K562 (cell line): Measurements from ENCODE around the gene PROKR1. TPM values are rescaled to one million over a fixed set of nuclear protein-coding genes. Genes with fewer than 3 reads are reported as not detected.

ENCODE experiments used
- E2F5 ChIP-seq: sonication (generic); formaldehyde crosslinking; IDR thresholded peaks from 2 replicates; pipeline ENCODE4 v1.8.0; 2022; ENCODE audit warnings: mild to moderate bottlenecking, missing genetic modification reagents
- EP300 ChIP-seq: IDR thresholded peaks from 2 replicates; pipeline ENCODE4 v1.6.1; 2012; ENCODE audit warnings: low read length, improper control_type of control experiment
- HINFP ChIP-seq: fragments of 450-650 bp; conservative IDR thresholded peaks from 2 replicates; pipeline ENCODE4 v1.6.1; 2016; ENCODE audit warnings: missing genetic modification characterization, low read depth, mild to moderate bottlenecking, control low read depth, missing compliant biosample characterization
- LEF1 ChIP-seq: fragments of 450-650 bp; IDR thresholded peaks from 2 replicates; pipeline ENCODE4 v1.6.1; 2016; ENCODE audit warnings: mild to moderate bottlenecking
- MAFF ChIP-seq: IDR thresholded peaks from 2 replicates; pipeline ENCODE4 v1.6.1; 2012; ENCODE audit warnings: low read length, improper control_type of control experiment
- SRSF1 ChIP-seq: fragments of 200-400 bp; formaldehyde crosslinking; IDR thresholded peaks from 2 replicates; pipeline ENCODE4 v1.6.1; 2017; ENCODE audit warnings: mild to moderate bottlenecking, low read depth, low read length, moderate library complexity
- ZNF77 ChIP-seq: fragments of 250-450 bp; sonication (Bioruptor Pico); IDR thresholded peaks from 2 replicates; pipeline ENCODE4 v1.5.0; 2020
- polyA plus RNA-seq, 8 experiments: library from polyadenylated mRNA; depleted of rRNA in 4 of 8; stranded (reverse) in 5 of 8; unstranded in 3 of 8; fragments of >200 nt; fragmentation: Nextera tagmentation in 2 of 8; fragmentation: Illumina TruSeq in 1 of 8; extraction: Ambion mirVana in 2 of 8; extraction: Trizol in 1 of 8; gene quantifications; 2 replicates each; pipeline versions ENCODE4 v1.2.1 to v1.2.3, GENCODE V29; 2011 to 2014; ENCODE audit warnings: inconsistent platforms in 1 of 8, missing spikeins in 1 of 8
- total RNA-seq, 7 experiments: library from RNA; depleted of rRNA in 6 of 7; stranded (reverse); fragments of >200 nt in 6 of 7; fragmentation: Illumina TruSeq in 2 of 7; extraction: Trizol in 2 of 7; gene quantifications; 2 replicates each; pipeline versions ENCODE4 v1.2.1 to v1.2.3, GENCODE V29; 2011 to 2021; ENCODE audit warnings: low replicate concordance in 1 of 7
- TF ChIP-seq, protein P1 (sequence below), 2 experiments: IDR thresholded peaks; 2 replicates each; pipeline ENCODE4 v1.6.1; 2012; ENCODE audit warnings: improper control_type of control experiment in 2 of 2, low read depth in 2 of 2, low read length in 2 of 2, borderline replicate concordance in 1 of 2

Gene PROKR1
- total and polyA plus RNA-seq, 9 of the 15 experiments (the other 6 are each of a cell fraction or from before 2014, with no cell fraction given) = 0.01 to 0.18 (median 0.09) TPM; not detected in 1

DNA sequence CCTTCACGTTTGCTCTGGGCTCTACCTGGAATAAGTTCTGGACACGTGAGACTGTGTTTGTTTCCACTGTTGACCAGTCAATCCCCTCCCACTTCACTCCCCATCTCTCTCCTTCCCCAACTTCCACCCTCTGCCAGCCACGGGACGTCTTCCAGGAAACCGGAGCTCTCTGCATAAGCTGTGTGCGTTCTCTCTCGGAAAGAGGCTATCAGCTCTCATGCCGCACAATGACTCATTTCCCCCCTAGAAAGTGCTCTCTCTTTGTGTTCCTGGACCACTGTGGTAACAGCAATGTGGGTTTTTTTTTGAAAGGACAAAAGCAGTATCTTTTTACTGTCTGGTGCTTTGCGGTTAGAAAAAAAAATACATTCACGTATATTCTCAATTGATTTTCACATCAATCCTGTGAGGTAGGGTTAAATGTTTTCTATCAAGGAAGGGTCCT is 10.2 kb downstream of the PROKR1 start (continued):
- no peak for TF ChIP-seq E2F5 (CRISPR knock-in tag)
- TF ChIP-seq ZNF77 (CRISPR knock-in tag) = no peak
- TF ChIP-seq HINFP (tag) = no peak
- no peak for TF ChIP-seq MAFF
- no peak; the same call in 1 of the 2 replicates for TF ChIP-seq EP300
- no peak for TF ChIP-seq SRSF1
- TF ChIP-seq LEF1 = no peak
- TF ChIP-seq, protein P1, sequence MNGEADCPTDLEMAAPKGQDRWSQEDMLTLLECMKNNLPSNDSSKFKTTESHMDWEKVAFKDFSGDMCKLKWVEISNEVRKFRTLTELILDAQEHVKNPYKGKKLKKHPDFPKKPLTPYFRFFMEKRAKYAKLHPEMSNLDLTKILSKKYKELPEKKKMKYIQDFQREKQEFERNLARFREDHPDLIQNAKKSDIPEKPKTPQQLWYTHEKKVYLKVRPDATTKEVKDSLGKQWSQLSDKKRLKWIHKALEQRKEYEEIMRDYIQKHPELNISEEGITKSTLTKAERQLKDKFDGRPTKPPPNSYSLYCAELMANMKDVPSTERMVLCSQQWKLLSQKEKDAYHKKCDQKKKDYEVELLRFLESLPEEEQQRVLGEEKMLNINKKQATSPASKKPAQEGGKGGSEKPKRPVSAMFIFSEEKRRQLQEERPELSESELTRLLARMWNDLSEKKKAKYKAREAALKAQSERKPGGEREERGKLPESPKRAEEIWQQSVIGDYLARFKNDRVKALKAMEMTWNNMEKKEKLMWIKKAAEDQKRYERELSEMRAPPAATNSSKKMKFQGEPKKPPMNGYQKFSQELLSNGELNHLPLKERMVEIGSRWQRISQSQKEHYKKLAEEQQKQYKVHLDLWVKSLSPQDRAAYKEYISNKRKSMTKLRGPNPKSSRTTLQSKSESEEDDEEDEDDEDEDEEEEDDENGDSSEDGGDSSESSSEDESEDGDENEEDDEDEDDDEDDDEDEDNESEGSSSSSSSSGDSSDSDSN (IDR thresholded peaks at IDR 0.05; ENCODE audit: borderline replicate concordance in 1 of 2, low read depth in 2 of 2, low read length in 2 of 2) = 0 out of 4 replicates have a peak, but pooled peaks of 1 of the 2 experiments have one; percentile 41
